Kidney (tissue), 14 donors: ENCODE measurements around the gene PSMC3. TPM values are rescaled to one million over a fixed set of nuclear protein-coding genes. Genes with fewer than 3 reads are reported as not detected.

ENCODE experiments used
- DNase-seq, 5 donors: peaks; one replicate each; pipeline ENCODE4 v3.0.0-alpha.2; 2013 to 2020
- FAIRE-seq: peaks from 2 replicates; lab custom pipeline; 2012; peaks lifted over from hg19 to GRCh38; lab: Jason Lieb, UNC
- H3K27ac ChIP-seq, 2 donors: one replicate each; pipeline ENCODE4 v1.7.0; 2013; ENCODE audit warnings: low read depth in 2 of 2, low read length in 2 of 2, inconsistent platforms in 1 of 2
- H3K27me3 ChIP-seq: one replicate; pipeline ENCODE4 v1.7.1; 2013; ENCODE audit warnings: low read length, inconsistent platforms; ENCODE audit not compliant: control insufficient read depth, insufficient read depth
- H3K36me3 ChIP-seq, 3 donors: one replicate each; pipeline versions ENCODE4 v1.7.0 to v1.7.1; 2013; ENCODE audit warnings: low read length in 3 of 3, control low read depth in 1 of 3, inconsistent platforms in 1 of 3; ENCODE audit not compliant: insufficient read depth in 3 of 3, control insufficient read depth in 2 of 3
- H3K4me1 ChIP-seq, 3 donors: one replicate each; pipeline versions ENCODE4 v1.7.0 to v1.7.1; 2013; ENCODE audit warnings: low read length in 3 of 3, inconsistent platforms in 1 of 3, low read depth in 1 of 3; ENCODE audit not compliant: control insufficient read depth in 2 of 3, insufficient read depth in 2 of 3
- H3K4me3 ChIP-seq, 3 donors: one replicate each; pipeline versions ENCODE4 v1.7.0 to v1.8.1; 2013; ENCODE audit warnings: low read length in 3 of 3, control low read depth in 1 of 3, inconsistent platforms in 1 of 3
- H3K9ac ChIP-seq, 3 donors: one replicate each; pipeline versions ENCODE4 v1.7.0 to v1.7.1; 2013; ENCODE audit warnings: low read length in 3 of 3, control low read depth in 1 of 3, inconsistent platforms in 1 of 3
- H3K9me3 ChIP-seq, 3 donors: one replicate each; pipeline versions ENCODE4 v1.7.0 to v1.7.1; 2013; ENCODE audit warnings: low read length in 3 of 3, control low read depth in 1 of 3, inconsistent platforms in 1 of 3; ENCODE audit not compliant: control insufficient read depth in 2 of 3, insufficient read depth in 1 of 3
- CTCF ChIP-seq: IDR thresholded peaks from 3 replicates; pipeline ENCODE4 v1.5.1; 2012; ENCODE audit warnings: mild to moderate bottlenecking, moderate library complexity, borderline replicate concordance; ENCODE audit not compliant: insufficient read depth; ENCODE audit errors: extremely low read depth
- intact Hi-C: fragments of 100-400 bp; cut with DNase I; formaldehyde crosslinking; loops from one replicate; pipeline ENCODE4 v1.11.1; 2022
- polyA plus RNA-seq: library from polyadenylated mRNA; stranded (reverse); fragments of 350-450 nt; fragmentation: Illumina TruSeq; extraction: RNeasy Lipid Tissue Mini Kit (QIAGEN cat#74804); gene quantifications from one replicate; pipeline ENCODE4 v1.2.3, GENCODE V29; 2014; ENCODE audit warnings: low read depth, low replicate concordance; ENCODE audit not compliant: insufficient read depth
- total RNA-seq: library from RNA; stranded (reverse); fragmentation: NEBNext Ultra II Directional; extraction: Animal tissue kit (Norgen Biotek cat#: 25700); gene quantifications from one replicate; pipeline ENCODE4 v1.2.1, GENCODE V29; 2021
- donor health status: control.
- donor health status: control.
- donor health status: control.
- donor health status: control.
- donor health status: control.
- donor health status: DM: yes; HTN: yes; CAD: no.
- donor health status: Normal renal cell carcinoma (clear cell type).

The PSMC3 gene
- total and polyA plus RNA-seq, 2 donors from 2014 or later, result 103 to 171 TPM

GRCh38 chr11:47448566-47449427, 22.6 kb upstream of the PSMC3 start, which contains the start of gene RAPSN:
Gene RAPSN (minus strand): TSS chr11:47449136. CDS start chr11:47448964, 172 bp downstream.
- H3K27ac ChIP-seq, result no peak within 1 kb of the TSS
- peaks cover 0 to 2% (median 0%) of the 10 kb centered on the region in 3 donors for H3K4me1 ChIP-seq
- DNase-seq (no peak), FAIRE-seq (no peak)
- H3K9me3 ChIP-seq, result no peaks in the 10 kb centered on the region
- H3K4me3 ChIP-seq, result no peak within 1 kb of the TSS
- no peaks in the 10 kb centered on the region for H3K27me3 ChIP-seq
- no peaks in the 10 kb centered on the region for H3K36me3 ChIP-seq
- intact Hi-C loops, result no loop called here
- no peak for TF ChIP-seq CTCF
- no peak within 1 kb of the TSS for H3K9ac ChIP-seq

- Histone ChIP-seq H3K36me3 (no peaks in the 10 kb centered on the region), H3K27ac (no peak overlapping the region), H3K4me3 (no peak overlapping the region), H3K4me1 (peaks cover 0 to 2% (median 0%) of the 10 kb centered on the region in 3 donors), H3K27me3 (no peaks in the 10 kb centered on the region), H3K9me3 (no peaks in the 10 kb centered on the region), H3K9ac (no peak overlapping the region)
- FAIRE-seq, result no peak
- no peak for TF ChIP-seq CTCF
- intact Hi-C loops, result no loop called here
- no peak for DNase-seq
Measured at GRCh38 chr11:47447906-47448305, 21.7 kb upstream of the PSMC3 start.

GRCh38 chr11:47446833-47447232, 20.6 kb upstream of the PSMC3 start:
- Histone ChIP-seq H3K9me3 (no peaks in the 10 kb centered on the region), H3K4me3 (no peak overlapping the region), H3K27me3 (no peaks in the 10 kb centered on the region), H3K27ac (no peak overlapping the region), H3K36me3 (no peaks in the 10 kb centered on the region), H3K9ac (no peak overlapping the region), H3K4me1 (peaks cover 0 to 2% (median 0%) of the 10 kb centered on the region in 3 donors)
- DNase-seq (no peak), FAIRE-seq (no peak)
- intact Hi-C loops, result no loop called here
- TF ChIP-seq CTCF, result no peak
